H1 (cell line): Measurements from ENCODE around the gene ACKR3. TPM values are rescaled to one million over a fixed set of nuclear protein-coding genes. Genes with fewer than 3 reads are reported as not detected.

Source experiments
- CREB1 ChIP-seq: IDR thresholded peaks from 2 replicates; pipeline ENCODE4 v1.6.1; 2012; ENCODE audit warnings: inconsistent platforms
- E2F6 ChIP-seq: IDR thresholded peaks from 2 replicates; pipeline ENCODE4 v1.6.1; 2012; ENCODE audit warnings: inconsistent platforms
- SIRT6 ChIP-seq: IDR thresholded peaks from one replicate; pipeline ENCODE4 v1.7.1; 2012; ENCODE audit warnings: low read length, inconsistent platforms
- polyA plus RNA-seq, 7 experiments: library from polyadenylated mRNA; depleted of rRNA in 3 of 7; stranded (reverse) in 5 of 7; unstranded in 2 of 7; fragments of >200 nt in 5 of 7; fragments of 200-250 nt in 2 of 7; gene quantifications; 1 replicate in 5 of 7; 2 replicates in 1 of 7; 4 replicates in 1 of 7; pipeline versions ENCODE4 v1.2.1 to v1.2.3, GENCODE V29; 2011 to 2013; ENCODE audit warnings: missing spikeins in 2 of 7, mixed read lengths in 2 of 7
- total RNA-seq: library from RNA; stranded (reverse); fragmentation: NEBNext Ultra II Directional; extraction: Animal tissue kit (Norgen Biotek cat#: 25700); gene quantifications from 2 replicates; pipeline ENCODE4 v1.2.1, GENCODE V29; 2021

Gene ACKR3
- total and polyA plus RNA-seq, 2 of the 8 experiments (the other 6 are each of a cell fraction or from before 2014, with no cell fraction given), result 1.4 to 24.4 TPM

GRCh38 chr2:236554629-236555282 is 14.9 kb upstream of the ACKR3 start (continued):
- TF ChIP-seq E2F6, result no peak
- TF ChIP-seq SIRT6, result no peak
- no peak for TF ChIP-seq CREB1
